Activated CD8-positive, alpha-beta memory T cell treated with anti-CD3 and anti-CD28 coated beads, Interleukin-2, amount 50 U/mL, for 1 hour (primary cell): ENCODE results near the gene ATM.
A peak's percentile ranks its signal among the peaks of the same experiment; 100 is the strongest.

Source experiments
- DNase-seq: peaks from one replicate; pipeline ENCODE4 v3.0.0-alpha.2; 2020; ENCODE audit errors: extremely low read depth

ATM gene

GRCh38 chr11:108222574-108223347 is at the start of gene ATM, which contains the start of gene NPAT:
Gene ATM, plus strand, starts transcription at chr11:108223067. Its CDS starts 4,558 bp downstream, at chr11:108227625.
Gene NPAT, minus strand, starts transcription at chr11:108222638. Its CDS starts 102 bp downstream, at chr11:108222536.
- peak; percentile 98 for DNase-seq

- DNase-seq = no peak
These were observed 45.3 kb upstream of the ATM start for GRCh38 chr11:108177570-108177969.

- no peak for DNase-seq
These were observed 29.1 kb upstream of the ATM start for GRCh38 chr11:108193725-108194124.

- DNase-seq = no peak
These were observed 26.0 kb upstream of the ATM start for GRCh38 chr11:108196901-108197300.

- no peak for DNase-seq
These were observed 25.5 kb upstream of the ATM start for GRCh38 chr11:108197351-108197750.

GRCh38 chr11:108198833-108199232 is 24.0 kb upstream of the ATM start:
- DNase-seq = no peak

- DNase-seq = no peak
These were observed 23.2 kb upstream of the ATM start for GRCh38 chr11:108199446-108200321.

GRCh38 chr11:108203075-108203474 is 19.8 kb upstream of the ATM start:
- no peak for DNase-seq

GRCh38 chr11:108204376-108204775 is 18.5 kb upstream of the ATM start:
- no peak for DNase-seq

GRCh38 chr11:108204929-108205499 is 17.9 kb upstream of the ATM start:
- DNase-seq = no peak

GRCh38 chr11:108206171-108206570 is 16.7 kb upstream of the ATM start:
- DNase-seq = no peak

- DNase-seq = no peak
These were observed 15.7 kb upstream of the ATM start for GRCh38 chr11:108206969-108207682.

GRCh38 chr11:108207683-108208060 is 15.2 kb upstream of the ATM start:
- no peak for DNase-seq

- DNase-seq = no peak
These were observed 12.4 kb upstream of the ATM start for GRCh38 chr11:108210441-108210840.

GRCh38 chr11:108213784-108214183 is 9.1 kb upstream of the ATM start:
- no peak for DNase-seq

GRCh38 chr11:108216988-108217387 is 5.9 kb upstream of the ATM start:
- no peak for DNase-seq

- no peak for DNase-seq
These were observed 4.4 kb upstream of the ATM start for GRCh38 chr11:108218455-108218854.

- no peak for DNase-seq
These were observed 3.7 kb upstream of the ATM start for GRCh38 chr11:108218912-108219783.

- DNase-seq = no peak
These were observed 2.0 kb upstream of the ATM start for GRCh38 chr11:108220721-108221336.

GRCh38 chr11:108221371-108221770 is 1.5 kb upstream of the ATM start:
- DNase-seq = no peak
